Measurements from ENCODE around the gene ACIN1. TPM values are rescaled to one million over a fixed set of nuclear protein-coding genes. Genes with fewer than 3 reads are reported as not detected.

Gene ACIN1
- total and polyA plus RNA-seq, 9 of the 15 experiments (the other 6 are each of a cell fraction or from before 2014, with no cell fraction given), result 5.0 to 196 (median 129) TPM

DNA sequence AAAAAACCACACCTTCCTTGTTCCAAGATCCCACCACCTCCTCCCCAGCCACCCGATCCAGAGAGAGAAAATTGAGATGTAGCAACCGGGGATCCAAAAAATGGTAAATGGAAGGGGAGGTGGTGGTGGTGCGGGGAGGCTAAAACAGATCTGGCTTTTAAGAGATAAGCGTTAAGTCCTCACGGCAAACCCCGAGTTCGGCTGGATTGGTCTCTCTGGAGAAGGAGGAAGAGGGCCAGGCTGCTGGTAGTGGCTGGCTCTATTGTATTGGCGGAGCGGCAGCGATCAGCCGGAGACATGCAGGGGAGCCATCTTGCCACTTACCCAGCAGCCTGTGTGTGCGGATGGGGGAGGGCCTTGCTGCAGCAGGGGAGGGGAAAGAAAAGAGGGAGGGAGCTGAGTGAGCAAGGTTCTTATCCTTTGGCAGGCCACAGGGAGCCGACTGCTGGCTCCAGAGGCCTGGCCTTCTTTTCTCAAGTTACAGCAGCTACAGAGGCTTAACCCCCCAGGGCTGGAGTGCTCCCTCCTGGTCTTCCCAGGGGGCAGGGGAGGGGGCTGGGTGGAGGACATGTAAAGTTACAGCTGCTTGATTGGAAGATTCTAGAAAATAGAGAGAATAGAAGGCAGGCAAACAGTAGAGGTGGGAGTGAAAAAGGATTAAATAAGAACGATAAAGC, 23.6 kb downstream of the ACIN1 start (continued):
- TF ChIP-seq, protein P1, sequence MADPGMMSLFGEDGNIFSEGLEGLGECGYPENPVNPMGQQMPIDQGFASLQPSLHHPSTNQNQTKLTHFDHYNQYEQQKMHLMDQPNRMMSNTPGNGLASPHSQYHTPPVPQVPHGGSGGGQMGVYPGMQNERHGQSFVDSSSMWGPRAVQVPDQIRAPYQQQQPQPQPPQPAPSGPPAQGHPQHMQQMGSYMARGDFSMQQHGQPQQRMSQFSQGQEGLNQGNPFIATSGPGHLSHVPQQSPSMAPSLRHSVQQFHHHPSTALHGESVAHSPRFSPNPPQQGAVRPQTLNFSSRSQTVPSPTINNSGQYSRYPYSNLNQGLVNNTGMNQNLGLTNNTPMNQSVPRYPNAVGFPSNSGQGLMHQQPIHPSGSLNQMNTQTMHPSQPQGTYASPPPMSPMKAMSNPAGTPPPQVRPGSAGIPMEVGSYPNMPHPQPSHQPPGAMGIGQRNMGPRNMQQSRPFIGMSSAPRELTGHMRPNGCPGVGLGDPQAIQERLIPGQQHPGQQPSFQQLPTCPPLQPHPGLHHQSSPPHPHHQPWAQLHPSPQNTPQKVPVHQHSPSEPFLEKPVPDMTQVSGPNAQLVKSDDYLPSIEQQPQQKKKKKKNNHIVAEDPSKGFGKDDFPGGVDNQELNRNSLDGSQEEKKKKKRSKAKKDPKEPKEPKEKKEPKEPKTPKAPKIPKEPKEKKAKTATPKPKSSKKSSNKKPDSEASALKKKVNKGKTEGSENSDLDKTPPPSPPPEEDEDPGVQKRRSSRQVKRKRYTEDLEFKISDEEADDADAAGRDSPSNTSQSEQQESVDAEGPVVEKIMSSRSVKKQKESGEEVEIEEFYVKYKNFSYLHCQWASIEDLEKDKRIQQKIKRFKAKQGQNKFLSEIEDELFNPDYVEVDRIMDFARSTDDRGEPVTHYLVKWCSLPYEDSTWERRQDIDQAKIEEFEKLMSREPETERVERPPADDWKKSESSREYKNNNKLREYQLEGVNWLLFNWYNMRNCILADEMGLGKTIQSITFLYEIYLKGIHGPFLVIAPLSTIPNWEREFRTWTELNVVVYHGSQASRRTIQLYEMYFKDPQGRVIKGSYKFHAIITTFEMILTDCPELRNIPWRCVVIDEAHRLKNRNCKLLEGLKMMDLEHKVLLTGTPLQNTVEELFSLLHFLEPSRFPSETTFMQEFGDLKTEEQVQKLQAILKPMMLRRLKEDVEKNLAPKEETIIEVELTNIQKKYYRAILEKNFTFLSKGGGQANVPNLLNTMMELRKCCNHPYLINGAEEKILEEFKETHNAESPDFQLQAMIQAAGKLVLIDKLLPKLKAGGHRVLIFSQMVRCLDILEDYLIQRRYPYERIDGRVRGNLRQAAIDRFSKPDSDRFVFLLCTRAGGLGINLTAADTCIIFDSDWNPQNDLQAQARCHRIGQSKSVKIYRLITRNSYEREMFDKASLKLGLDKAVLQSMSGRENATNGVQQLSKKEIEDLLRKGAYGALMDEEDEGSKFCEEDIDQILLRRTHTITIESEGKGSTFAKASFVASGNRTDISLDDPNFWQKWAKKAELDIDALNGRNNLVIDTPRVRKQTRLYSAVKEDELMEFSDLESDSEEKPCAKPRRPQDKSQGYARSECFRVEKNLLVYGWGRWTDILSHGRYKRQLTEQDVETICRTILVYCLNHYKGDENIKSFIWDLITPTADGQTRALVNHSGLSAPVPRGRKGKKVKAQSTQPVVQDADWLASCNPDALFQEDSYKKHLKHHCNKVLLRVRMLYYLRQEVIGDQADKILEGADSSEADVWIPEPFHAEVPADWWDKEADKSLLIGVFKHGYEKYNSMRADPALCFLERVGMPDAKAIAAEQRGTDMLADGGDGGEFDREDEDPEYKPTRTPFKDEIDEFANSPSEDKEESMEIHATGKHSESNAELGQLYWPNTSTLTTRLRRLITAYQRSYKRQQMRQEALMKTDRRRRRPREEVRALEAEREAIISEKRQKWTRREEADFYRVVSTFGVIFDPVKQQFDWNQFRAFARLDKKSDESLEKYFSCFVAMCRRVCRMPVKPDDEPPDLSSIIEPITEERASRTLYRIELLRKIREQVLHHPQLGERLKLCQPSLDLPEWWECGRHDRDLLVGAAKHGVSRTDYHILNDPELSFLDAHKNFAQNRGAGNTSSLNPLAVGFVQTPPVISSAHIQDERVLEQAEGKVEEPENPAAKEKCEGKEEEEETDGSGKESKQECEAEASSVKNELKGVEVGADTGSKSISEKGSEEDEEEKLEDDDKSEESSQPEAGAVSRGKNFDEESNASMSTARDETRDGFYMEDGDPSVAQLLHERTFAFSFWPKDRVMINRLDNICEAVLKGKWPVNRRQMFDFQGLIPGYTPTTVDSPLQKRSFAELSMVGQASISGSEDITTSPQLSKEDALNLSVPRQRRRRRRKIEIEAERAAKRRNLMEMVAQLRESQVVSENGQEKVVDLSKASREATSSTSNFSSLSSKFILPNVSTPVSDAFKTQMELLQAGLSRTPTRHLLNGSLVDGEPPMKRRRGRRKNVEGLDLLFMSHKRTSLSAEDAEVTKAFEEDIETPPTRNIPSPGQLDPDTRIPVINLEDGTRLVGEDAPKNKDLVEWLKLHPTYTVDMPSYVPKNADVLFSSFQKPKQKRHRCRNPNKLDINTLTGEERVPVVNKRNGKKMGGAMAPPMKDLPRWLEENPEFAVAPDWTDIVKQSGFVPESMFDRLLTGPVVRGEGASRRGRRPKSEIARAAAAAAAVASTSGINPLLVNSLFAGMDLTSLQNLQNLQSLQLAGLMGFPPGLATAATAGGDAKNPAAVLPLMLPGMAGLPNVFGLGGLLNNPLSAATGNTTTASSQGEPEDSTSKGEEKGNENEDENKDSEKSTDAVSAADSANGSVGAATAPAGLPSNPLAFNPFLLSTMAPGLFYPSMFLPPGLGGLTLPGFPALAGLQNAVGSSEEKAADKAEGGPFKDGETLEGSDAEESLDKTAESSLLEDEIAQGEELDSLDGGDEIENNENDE (IDR thresholded peaks at IDR 0.05; ENCODE audit: low read depth, low read length), result no peak
- TF ChIP-seq SP2 (IDR thresholded peaks at IDR 0.05; ENCODE audit: extremely low read depth, low read depth, low read length, poor library complexity, severe bottlenecking), result no peak
- TF ChIP-seq, protein P2, sequence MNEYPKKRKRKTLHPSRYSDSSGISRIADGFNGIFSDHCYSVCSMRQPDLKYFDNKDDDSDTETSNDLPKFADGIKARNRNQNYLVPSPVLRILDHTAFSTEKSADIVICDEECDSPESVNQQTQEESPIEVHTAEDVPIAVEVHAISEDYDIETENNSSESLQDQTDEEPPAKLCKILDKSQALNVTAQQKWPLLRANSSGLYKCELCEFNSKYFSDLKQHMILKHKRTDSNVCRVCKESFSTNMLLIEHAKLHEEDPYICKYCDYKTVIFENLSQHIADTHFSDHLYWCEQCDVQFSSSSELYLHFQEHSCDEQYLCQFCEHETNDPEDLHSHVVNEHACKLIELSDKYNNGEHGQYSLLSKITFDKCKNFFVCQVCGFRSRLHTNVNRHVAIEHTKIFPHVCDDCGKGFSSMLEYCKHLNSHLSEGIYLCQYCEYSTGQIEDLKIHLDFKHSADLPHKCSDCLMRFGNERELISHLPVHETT (CRISPR knock-in tag; conservative IDR thresholded peaks at IDR 0.05 in 1 of 2, IDR thresholded peaks at IDR 0.05 in 1 of 2), result no peak
- no peak for TF ChIP-seq ZKSCAN1 (IDR thresholded peaks at IDR 0.05; ENCODE audit: low read depth, low read length)
- TF ChIP-seq NCOR1 (IDR thresholded peaks at IDR 0.05), result peak; percentile 27; the same call in 1 of the 2 replicates
- no peak for TF ChIP-seq SMARCE1 (IDR thresholded peaks at IDR 0.05)
- TF ChIP-seq E2F3 (CRISPR knock-in tag; IDR thresholded peaks at IDR 0.05), result no peak
- TF ChIP-seq, protein P3, sequence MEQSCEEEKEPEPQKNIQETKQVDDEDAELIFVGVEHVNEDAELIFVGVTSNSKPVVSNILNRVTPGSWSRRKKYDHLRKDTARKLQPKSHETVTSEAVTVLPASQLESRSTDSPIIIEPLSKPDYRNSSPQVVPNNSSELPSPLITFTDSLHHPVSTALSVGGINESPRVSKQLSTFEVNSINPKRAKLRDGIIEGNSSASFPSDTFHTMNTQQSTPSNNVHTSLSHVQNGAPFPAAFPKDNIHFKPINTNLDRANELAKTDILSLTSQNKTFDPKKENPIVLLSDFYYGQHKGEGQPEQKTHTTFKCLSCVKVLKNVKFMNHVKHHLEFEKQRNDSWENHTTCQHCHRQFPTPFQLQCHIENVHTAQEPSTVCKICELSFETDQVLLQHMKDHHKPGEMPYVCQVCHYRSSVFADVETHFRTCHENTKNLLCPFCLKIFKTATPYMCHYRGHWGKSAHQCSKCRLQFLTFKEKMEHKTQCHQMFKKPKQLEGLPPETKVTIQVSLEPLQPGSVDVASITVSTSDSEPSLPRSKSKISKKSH (CRISPR knock-in tag; IDR thresholded peaks at IDR 0.05), result no peak
- TF ChIP-seq CAMTA2 (CRISPR knock-in tag; conservative IDR thresholded peaks at IDR 0.05), result no peak
- TF ChIP-seq BMI1 (IDR thresholded peaks at IDR 0.05; ENCODE audit: low read length), result no peak

Data from K562 (cell line).